Omental fat pad (tissue), 4 donors: Measurements from ENCODE around the gene EIF4EBP2. TPM values are rescaled to one million over a fixed set of nuclear protein-coding genes. Genes with fewer than 3 reads are reported as not detected.

ENCODE experiments used
- ATAC-seq: fragments of 150-250 bp; one replicate; pipeline ENCODE4 v1.9.1; 2016; ENCODE audit warnings: mild to moderate bottlenecking, moderate library complexity; ENCODE audit not compliant: low FRiP score
- DNase-seq: peaks from one replicate; pipeline ENCODE4 v3.0.0-alpha.2; 2019; ENCODE audit warnings: low spot score
- total RNA-seq, 4 donors: library from RNA; depleted of rRNA; stranded (reverse); fragments of >200 nt; gene quantifications; one replicate each; pipeline ENCODE4 v1.1.0, GENCODE V29; 2016
- TF ChIP-seq, protein P1 (sequence below), 3 donors: fragments of 450-650 bp; IDR thresholded peaks; one replicate each; pipeline ENCODE4 v1.5.1; 2016 to 2017; ENCODE audit warnings: antibody characterized with exemption in 3 of 3, mild to moderate bottlenecking in 3 of 3, moderate library complexity in 2 of 3

EIF4EBP2 gene
- total RNA-seq, 4 donors from 2014 or later: 104 to 195 (median 141) TPM

DNA sequence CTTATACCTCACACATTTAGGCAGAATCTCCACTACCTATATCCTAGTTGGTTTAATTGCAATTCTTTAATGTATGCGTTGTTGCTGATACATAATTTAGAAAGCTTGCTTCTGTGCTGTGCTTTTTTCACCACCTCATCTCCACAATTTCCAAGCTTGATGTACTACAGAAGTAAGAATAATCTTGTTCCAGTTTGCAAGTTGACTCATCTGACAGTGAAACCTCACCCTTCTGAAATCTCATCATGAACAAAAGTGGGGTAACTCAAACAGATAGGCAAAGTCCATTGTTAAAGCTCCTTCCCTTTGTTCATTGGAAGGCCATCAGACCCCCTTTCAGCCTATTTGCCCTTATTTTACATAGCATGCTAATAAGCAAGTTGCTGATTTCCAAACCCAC lies 13.6 kb downstream of the EIF4EBP2 start:
- TF ChIP-seq, protein P1, sequence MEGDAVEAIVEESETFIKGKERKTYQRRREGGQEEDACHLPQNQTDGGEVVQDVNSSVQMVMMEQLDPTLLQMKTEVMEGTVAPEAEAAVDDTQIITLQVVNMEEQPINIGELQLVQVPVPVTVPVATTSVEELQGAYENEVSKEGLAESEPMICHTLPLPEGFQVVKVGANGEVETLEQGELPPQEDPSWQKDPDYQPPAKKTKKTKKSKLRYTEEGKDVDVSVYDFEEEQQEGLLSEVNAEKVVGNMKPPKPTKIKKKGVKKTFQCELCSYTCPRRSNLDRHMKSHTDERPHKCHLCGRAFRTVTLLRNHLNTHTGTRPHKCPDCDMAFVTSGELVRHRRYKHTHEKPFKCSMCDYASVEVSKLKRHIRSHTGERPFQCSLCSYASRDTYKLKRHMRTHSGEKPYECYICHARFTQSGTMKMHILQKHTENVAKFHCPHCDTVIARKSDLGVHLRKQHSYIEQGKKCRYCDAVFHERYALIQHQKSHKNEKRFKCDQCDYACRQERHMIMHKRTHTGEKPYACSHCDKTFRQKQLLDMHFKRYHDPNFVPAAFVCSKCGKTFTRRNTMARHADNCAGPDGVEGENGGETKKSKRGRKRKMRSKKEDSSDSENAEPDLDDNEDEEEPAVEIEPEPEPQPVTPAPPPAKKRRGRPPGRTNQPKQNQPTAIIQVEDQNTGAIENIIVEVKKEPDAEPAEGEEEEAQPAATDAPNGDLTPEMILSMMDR (IDR thresholded peaks at IDR 0.05): no peak
- no peak for DNase-seq
- ATAC-seq: no peak

DNA sequence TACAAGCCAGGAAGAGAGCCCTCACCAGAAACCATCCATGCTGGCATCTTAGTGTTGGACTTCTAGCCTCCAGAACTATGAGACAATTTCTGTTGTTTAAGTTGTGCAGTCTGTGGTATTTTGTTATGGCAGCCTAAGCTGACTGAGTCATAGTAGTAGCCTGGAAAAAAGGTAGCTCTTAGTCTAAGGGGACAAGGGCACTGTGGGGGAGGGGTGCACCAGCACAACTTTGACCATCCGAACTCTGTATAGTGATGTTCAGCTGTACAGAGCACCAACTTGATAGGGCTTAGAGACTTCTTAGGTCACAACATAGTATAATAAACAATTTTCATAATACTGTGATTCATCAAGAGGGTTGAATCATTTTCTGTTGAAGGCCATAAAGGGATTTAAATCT lies 14.3 kb downstream of the EIF4EBP2 start:
- TF ChIP-seq, protein P1 (IDR thresholded peaks at IDR 0.05): no peak
- ATAC-seq: no peak
- DNase-seq: no peak

DNA sequence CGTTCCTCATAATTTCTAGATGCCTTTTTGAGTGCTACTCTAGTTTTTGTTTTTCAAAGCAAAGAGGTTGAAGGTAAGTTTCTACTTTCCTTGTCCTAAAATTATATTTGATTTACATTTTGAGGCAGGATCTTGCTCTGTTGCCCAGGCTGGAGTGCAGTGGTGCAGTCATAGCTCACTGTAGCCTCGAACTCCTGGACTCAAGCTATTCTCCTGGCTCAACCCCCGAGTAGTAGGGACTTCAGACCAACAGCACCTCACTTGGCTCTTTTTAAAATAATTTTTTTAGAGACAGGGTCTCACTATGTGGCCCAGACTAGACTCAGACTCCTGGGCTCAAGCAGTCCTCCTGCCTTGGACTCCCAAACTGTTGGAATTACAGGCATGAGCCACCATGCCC lies 14.8 kb downstream of the EIF4EBP2 start:
- ATAC-seq (no peak), DNase-seq (no peak)
- TF ChIP-seq, protein P1 (IDR thresholded peaks at IDR 0.05): no peak

DNA sequence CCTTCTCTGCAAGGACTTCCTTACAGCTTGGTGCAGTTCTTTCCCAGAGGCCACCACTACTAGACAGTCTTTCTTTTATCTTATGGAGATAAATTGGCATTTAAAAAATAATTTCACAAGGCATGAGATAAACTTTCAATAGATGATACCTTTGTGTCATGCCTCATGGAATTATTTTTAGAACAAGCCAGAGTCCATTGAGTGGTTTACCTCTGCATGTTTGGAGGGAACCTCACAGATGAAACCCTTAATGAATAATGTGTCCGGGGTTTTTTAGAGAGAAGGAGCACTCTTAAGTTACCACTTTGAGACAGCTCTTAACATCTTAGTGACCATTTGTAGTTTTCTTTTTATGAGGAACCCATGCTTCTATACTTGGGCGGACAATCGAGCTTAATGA lies 20.4 kb downstream of the EIF4EBP2 start:
- no peak for ATAC-seq
- TF ChIP-seq, protein P1 (IDR thresholded peaks at IDR 0.05): no peak
- DNase-seq: no peak

DNA sequence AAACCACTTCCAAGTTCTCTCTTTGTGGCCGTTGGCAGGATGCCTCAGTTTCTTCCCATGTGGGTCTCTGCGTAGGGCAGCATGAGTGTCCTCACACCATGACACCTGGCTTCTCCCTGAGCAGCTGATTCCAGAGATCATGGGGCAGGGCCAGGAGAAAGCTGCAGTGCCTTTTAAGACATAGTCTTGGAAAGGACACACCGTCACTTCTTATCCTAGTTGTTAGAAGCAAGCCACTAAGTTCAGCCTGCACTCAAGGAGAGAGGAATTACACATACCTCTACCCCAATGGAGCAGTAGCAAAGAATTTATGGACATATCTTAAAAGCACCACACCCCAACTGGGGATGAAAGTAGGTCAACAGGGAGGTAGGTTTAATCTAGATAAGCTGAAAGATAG lies 21.2 kb downstream of the EIF4EBP2 start:
- ATAC-seq: no peak
- TF ChIP-seq, protein P1 (IDR thresholded peaks at IDR 0.05): no peak

DNA sequence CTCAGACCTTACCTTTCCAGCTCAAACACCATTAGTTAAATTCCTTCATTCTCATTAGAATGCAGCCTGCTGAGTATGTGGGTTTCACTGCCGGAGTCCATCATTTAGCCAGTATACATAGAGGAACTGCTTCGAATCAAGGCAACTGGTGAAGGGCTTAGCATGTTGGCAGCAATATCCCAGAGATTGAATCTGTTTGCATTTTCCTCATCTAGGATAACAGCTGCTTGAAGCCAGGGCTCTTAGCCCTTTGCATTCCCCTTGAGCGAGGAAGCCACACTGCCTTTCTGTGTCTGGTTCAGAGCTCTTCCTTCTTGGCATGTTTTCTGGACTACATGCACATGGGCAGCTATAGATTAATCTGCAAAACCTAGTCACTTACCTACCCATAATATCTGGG lies 22.9 kb downstream of the EIF4EBP2 start:
- no peak for DNase-seq
- no peak for ATAC-seq
- TF ChIP-seq, protein P1 (IDR thresholded peaks at IDR 0.05): no peak

More for the DNA sequence above, 21.2 kb downstream of the EIF4EBP2 start:
- no peak for DNase-seq

DNA sequence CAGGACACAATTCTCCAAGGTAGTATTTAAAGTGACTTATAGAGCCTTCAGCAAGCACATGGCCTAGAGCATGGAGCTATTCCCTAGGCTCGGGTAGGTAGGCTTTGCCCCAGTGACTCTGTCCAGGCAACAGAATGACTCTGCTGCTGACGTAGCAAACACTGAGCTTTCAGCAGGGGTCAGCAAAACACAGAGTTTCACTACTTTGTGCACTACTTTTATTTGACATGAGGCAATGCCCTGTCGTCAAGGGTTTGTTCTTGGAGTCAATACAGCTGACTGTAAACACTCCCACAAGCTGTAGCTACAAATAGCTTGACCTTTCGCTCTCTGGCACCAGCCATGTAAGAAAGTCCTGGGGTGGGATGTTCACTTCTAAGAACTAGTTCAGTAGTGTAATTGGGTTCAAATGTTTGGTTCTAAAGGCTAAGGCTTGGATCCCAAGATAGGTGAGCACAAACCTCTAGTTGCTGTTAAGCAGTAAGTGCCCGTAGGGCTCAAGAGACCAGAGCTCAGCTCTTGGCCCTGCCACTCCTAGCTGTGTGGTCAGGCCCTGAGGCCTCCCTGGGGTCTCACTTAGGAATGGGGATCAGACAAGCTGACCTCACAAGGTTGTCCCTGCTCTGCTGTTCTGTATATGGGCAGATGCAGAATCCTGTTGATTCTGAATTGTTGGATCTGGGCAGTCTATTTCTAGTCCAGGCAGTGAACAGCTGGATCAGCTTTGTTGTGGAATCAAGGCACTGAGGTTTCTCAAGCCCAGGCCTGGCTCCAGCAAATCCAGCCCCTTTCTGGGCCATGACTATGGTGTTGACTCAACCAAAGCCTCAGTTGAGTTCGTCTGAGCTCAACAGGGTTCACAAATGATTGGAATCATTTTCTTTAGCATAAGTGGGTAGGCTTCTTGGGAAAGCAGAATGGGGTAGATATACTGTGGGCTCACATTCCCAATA lies 26.8 kb downstream of the EIF4EBP2 start:
- ATAC-seq (peak; percentile 93), DNase-seq (no peak)

More for the DNA sequence above, 26.8 kb downstream of the EIF4EBP2 start:
- TF ChIP-seq, protein P1 (IDR thresholded peaks at IDR 0.05): no peak
